K562 treated with DMSO at 1 percent for 48 hours (cell line): ENCODE data around the gene FSTL1. TPM values are rescaled to one million over a fixed set of nuclear protein-coding genes. Genes with fewer than 3 reads are reported as not detected.

Source experiments
- total RNA-seq: library from RNA; unstranded; fragments of 300-600 nt; gene quantifications from 2 replicates; pipeline ENCODE4 v1.2.3, GENCODE V29; 2022; ENCODE audit warnings: low replicate concordance; ENCODE audit errors: extremely low read depth

The FSTL1 gene
- total RNA-seq, result not detected in 2 replicates

GRCh38 chr3:120450600-120451271 is at the start of gene FSTL1:
Gene FSTL1, minus strand, starts transcription at chr3:120450992. Its CDS starts 246 bp downstream, at chr3:120450746.

GRCh38 chr3:120348991-120349854 is 101.6 kb downstream of the FSTL1 start, which contains the start of gene LRRC58:
Gene LRRC58, minus strand, starts transcription at chr3:120349354. Its CDS starts 111 bp downstream, at chr3:120349243.

Other genes starting within 250 kb of the FSTL1 start
- not detected in 2 replicates for gene GPR156, start 165.8 kb downstream of the FSTL1 start, total RNA-seq
- gene LRRC58, start 101.6 kb downstream of the FSTL1 start, total RNA-seq, result not detected in 2 replicates
- gene NDUFB4, start 145.3 kb upstream of the FSTL1 start, total RNA-seq, result not detected in 2 replicates
- gene HGD, start 231.2 kb upstream of the FSTL1 start, total RNA-seq, result not detected in 2 replicates